NCI-H345 treated with DMSO at 0.1 percent for 48 hours (cell line): ENCODE measurements around the gene LTBP4.

Source experiments
- DNase-seq: peaks from one replicate; lab custom pipeline; 2025; ENCODE audit not compliant: unreplicated experiment; lab: John Stamatoyannopoulos, UW

LTBP4 gene

GRCh38 chr19:40662925-40663694, 61.9 kb downstream of the LTBP4 start:
- peak; percentile 94 for DNase-seq

GRCh38 chr19:40663695-40664692, 62.8 kb downstream of the LTBP4 start:
- DNase-seq: no peak

- DNase-seq: no peak
These were observed 65.8 kb downstream of the LTBP4 start for GRCh38 chr19:40666803-40667438.

- DNase-seq: no peak
These were observed 66.4 kb downstream of the LTBP4 start for GRCh38 chr19:40667602-40668001.

- no peak for DNase-seq
These were observed 67.9 kb downstream of the LTBP4 start for GRCh38 chr19:40668991-40669614.

- no peak for DNase-seq
These were observed 70.2 kb downstream of the LTBP4 start for GRCh38 chr19:40671404-40671803.

GRCh38 chr19:40672038-40672437, 70.9 kb downstream of the LTBP4 start:
- no peak for DNase-seq

- DNase-seq: no peak
These were observed 71.6 kb downstream of the LTBP4 start for GRCh38 chr19:40672573-40673299.

- no peak for DNase-seq
These were observed 72.2 kb downstream of the LTBP4 start for GRCh38 chr19:40673397-40673796.

- DNase-seq: no peak
These were observed 73.1 kb downstream of the LTBP4 start for GRCh38 chr19:40674291-40674690.

GRCh38 chr19:40677156-40677555, 76.0 kb downstream of the LTBP4 start:
- DNase-seq: no peak
